HG02623 (cell line): ENCODE data around the gene SAMHD1.
"Not testable (repeated sequence)": the region's sequence is repeated elsewhere in the genome, so short reads cannot be mapped to it uniquely, and the experiment has no call there.

Experiments used
- ATAC-seq: cut with Tn5 transposase; IDR thresholded peaks from one replicate; pipeline ENCODE4 v1.9.1; 2021; ENCODE audit warnings: moderate library complexity; ENCODE audit not compliant: unreplicated experiment

SAMHD1 gene

GRCh38 chr20:36956674-36957073 lies 5.2 kb upstream of the SAMHD1 start:
- ATAC-seq = no peak

GRCh38 chr20:36956016-36956415 lies 4.5 kb upstream of the SAMHD1 start:
- ATAC-seq = no peak

GRCh38 chr20:36951979-36952738 lies 651 bp upstream of the SAMHD1 start:
- ATAC-seq = no peak

- ATAC-seq = no peak
Observed at GRCh38 chr20:36950414-36951197, 902 bp downstream of the SAMHD1 start.

- no peak for ATAC-seq
Observed at GRCh38 chr20:36941401-36941835, 10.1 kb downstream of the SAMHD1 start.

GRCh38 chr20:36937402-36937770 lies 14.1 kb downstream of the SAMHD1 start:
- ATAC-seq = no peak

GRCh38 chr20:36936761-36937401 lies 14.6 kb downstream of the SAMHD1 start:
- not testable (repeated sequence) for ATAC-seq

GRCh38 chr20:36936341-36936740 lies 15.2 kb downstream of the SAMHD1 start:
- no peak for ATAC-seq

- not testable (repeated sequence) for ATAC-seq
Observed at GRCh38 chr20:36933571-36933970, 17.9 kb downstream of the SAMHD1 start.

- no peak for ATAC-seq
Observed at GRCh38 chr20:36932476-36933426, 18.8 kb downstream of the SAMHD1 start.

- not testable (repeated sequence) for ATAC-seq
Observed at GRCh38 chr20:36932067-36932466, 19.4 kb downstream of the SAMHD1 start.

- no peak for ATAC-seq
Observed at GRCh38 chr20:36929691-36930090, 21.8 kb downstream of the SAMHD1 start.

GRCh38 chr20:36929290-36929689 lies 22.2 kb downstream of the SAMHD1 start:
- ATAC-seq = no peak

- no peak for ATAC-seq
Observed at GRCh38 chr20:36927704-36928103, 23.8 kb downstream of the SAMHD1 start.

- ATAC-seq = no peak
Observed at GRCh38 chr20:36926653-36927200, 24.8 kb downstream of the SAMHD1 start.

GRCh38 chr20:36925234-36925633 lies 26.3 kb downstream of the SAMHD1 start:
- ATAC-seq = no peak

GRCh38 chr20:36924167-36925045 lies 27.1 kb downstream of the SAMHD1 start:
- no peak for ATAC-seq

- no peak for ATAC-seq
Observed at GRCh38 chr20:36920334-36920730, 31.2 kb downstream of the SAMHD1 start.

GRCh38 chr20:36919715-36920333 lies 31.7 kb downstream of the SAMHD1 start:
- no peak for ATAC-seq
